Inflammatory macrophage treated with lipopolysaccharide for 4 hours (primary cell): ENCODE results near the gene ADARB2.

Experiments used
- DNase-seq: peaks from one replicate; pipeline ENCODE4 v3.0.0-alpha.2; 2020

Gene ADARB2

DNA sequence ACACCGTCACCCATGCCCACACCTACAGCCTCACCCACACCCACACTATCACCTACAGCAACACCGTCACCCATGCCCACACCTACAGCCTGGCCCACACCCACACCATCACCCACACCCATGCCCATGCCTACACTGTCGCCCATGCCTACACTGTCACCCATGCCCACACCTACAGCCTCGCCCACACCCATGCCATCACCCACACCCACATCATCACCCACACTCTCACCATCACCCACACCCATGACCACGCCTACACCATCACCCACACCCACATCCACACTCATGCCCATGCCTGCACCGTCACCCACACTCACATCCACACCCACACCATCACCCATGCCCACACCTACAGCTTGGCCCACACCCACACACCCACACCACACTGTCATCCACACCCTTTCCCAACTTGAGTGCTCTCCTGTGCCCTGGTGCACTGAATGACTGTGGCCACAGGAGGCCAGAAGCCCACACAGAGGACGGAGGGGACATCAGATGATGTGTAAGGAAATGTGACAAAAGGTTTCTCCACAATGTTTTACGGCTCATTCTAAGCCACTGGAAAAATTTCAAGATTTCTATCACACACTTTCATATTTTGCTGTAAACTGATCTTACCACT, 527.9 kb downstream of the ADARB2 start:
- no peak for DNase-seq

DNA sequence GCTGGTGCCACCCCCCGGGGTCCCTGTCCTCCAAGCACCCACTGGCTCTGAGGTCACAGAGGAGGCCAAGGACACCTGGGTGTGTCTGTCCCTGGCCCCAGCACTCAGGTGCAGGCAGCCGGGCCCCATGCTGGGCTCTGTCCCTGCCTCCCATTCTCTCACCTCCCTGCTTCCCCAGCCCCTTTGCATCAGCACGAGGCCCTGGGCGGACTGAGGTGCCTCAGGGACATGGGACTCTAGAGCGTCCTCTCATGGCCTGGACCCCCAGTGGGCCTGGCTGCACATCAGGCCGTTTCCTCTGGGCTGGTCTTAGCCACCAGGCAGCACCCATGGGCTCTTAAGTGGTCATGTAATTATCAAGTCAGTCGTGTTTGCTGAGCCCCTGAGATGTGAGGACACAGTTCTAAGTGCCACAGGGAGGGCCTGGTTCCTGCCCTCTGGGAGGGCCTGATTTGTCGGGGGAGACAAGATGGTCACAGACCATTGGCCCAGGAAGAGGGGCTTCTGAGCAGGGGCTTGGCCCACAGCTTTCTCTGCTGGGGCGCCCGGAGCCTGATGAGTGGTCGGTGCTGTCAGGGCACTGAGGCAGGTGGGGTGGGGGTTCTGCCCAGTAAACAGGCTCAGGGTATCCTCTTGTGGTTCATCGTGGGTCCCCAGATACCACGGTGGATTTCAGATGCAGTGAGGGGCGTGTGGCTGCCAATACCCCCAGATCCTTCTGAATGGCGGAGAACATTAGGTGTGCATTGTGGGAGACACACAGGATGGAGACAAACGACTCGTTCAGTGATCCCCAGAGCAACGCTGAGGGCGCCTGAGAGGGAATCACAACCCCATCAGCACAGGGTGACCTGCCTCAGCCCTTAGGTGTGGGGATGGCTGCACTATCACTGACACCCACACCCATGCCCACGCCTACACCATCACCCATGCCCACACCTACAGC, 528.7 kb downstream of the ADARB2 start:
- DNase-seq, result no peak

DNA sequence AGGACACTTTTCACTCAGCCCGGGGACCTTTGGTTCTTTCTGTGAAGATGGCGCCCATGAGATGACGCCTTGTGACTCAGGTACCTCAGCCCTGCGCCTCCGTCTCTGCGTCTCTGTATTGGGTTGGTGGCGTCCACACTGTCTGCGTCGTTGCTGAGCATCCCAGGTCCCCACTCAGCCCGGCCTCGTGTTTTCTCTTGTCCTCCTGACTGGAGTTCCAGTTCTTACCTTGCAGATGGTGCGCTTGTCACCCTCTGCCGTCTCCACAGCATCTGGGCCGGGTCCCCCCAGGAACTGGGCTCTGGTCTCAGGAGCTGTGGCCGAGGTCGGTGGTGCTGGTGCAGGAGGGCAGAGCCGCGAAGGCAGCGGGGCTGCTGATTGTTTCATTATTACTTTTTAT, 530.7 kb downstream of the ADARB2 start:
- DNase-seq, result no peak

DNA sequence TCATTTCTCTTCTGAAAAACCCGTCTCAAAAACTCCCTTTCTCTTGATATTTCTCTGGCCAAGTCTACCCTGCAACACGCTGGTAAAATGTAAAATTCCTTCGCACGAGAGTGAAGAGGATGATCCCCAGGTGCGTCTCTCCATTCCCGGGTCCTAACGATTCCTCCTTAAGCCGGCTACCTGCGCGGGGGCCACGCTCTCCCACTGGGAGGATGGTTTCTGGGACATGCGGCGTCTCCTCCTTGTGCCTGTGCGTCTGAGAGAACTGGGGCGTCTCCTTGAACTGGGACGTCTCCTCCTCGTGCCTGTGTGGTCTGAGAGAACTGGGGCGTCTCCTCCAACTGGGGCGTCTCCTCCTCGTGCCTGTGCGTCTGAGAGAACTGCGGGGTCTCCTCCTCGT, 531.2 kb downstream of the ADARB2 start:
- no peak for DNase-seq

DNA sequence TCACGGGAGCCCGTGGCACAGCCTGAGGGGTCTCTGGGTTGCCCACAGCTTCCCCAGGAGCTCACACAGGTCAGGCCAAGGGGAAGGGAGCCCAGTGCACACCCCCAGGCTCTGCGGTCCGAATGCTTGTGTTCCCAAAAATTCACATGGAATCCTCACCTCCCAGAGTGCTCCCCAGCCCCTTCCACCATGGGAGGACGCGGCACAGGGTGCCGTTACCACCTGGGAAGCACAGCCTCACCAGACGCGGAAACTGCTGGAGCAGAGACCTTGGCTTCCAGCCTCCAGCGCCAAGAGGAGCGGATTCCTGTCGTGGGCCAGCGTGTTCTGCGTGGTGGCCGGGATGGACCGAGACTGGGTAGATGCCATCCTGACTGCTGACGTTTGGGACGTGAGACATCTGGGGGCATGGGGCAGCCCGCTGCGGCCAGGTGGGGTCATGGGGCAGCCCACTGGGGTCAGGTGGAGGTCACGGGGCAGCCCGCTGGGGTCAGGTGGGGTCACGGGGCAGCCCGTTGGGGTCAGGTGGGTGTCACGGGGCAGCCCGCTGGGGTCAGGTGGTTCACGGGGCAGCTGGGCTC, 531.8 kb downstream of the ADARB2 start:
- no peak for DNase-seq

DNA sequence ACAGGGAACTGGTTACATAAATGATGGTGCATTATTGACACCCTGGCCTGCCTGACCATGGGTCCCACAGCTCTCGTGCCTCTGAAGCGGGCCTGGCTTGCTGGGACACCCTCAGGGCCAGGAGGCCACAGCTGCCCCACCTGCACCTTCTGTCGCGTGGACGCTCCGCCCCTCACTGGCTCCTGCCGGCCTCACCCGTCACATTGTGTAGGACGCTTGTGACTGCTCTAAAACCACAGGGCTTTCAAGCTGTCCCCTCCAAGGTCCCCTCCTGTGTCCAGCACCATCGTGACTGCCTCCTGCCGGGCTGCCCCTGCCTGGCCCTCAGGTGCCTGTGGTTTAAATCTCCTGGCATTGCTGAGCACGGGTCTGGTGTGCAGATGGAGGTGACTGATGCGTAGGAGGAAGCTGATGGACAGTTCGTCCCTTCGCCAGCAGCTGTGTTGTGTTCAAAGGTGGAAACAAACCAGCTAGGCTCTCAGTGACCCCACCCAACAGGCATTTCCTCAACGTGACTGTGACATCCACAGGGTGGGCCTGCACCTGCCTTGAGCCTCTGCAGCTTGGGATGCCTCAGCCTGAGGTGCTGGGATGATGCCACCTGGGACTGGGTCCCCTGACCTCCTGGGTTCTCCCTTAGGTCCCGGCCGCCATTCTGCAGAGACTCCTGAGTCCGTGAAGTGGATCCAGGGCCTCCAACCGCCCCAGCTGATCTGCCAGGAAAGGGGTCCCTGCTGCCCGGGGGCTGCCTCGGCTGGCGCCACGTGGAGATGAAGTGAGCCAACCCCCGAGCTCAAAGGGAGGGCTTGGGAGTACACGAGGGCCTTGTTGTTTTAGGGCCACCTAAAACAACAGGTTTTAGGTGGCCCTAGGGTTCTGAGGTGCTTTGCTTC, 532.6 kb downstream of the ADARB2 start:
- DNase-seq, result no peak

DNA sequence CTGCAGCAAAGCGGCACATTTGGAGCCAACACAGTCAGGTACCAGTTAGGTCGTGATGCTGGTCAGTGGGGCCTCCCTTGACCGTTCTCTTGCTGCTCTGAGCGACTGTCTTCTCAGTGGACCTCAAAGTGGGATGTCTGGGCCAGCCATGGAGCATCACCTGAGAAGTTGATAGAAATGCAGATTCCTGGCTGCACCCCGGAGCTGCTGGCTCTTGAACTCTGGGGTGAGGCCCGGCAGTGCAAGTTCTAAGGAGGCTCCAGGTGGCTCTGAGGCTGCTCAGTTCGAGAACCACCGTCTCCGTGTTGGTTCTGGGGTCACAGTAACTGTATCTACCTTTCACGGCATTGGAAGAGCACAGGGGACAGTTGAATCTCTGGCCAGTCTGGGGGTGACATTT, 533.6 kb downstream of the ADARB2 start:
- DNase-seq, result no peak

DNA sequence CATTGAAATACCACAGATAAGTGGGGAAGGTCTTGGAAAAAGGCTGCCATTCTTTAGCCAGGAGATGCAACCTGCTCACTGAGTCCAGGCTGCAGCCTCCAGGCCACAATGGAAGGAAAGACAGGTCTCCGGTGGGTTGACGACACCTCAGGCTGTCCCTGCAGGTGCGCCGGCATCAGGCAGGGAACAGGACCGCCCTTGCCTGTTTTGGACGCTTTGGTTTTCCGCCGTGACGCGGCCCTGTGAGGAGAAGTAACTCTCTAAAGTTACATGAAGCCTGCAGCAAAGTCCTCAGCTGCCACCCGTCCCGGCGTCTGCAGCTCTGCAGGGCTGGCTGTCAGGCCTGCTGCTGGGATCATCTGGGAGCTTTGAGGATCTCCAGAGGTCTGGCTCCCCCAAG, 534.1 kb downstream of the ADARB2 start:
- DNase-seq, result no peak

DNA sequence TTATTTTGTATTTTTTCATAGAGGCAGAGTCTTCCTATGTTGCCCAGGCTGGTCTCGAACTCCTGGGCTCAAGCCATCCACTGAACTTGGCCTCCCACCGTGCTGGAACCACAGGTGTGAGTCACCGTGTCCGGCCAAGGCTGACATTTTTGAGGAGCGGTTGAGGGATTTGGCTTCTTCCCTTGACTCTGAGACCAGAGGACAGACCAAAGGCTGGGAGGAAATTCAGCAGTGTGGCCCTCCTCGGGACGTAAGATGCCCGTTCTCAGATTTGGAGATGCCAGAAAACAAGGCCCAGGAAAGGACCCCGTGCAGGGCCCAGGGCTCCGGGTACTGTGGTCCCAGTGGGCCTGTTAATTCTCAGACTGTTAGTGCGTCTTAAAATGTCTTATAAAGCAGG, 535.0 kb downstream of the ADARB2 start:
- no peak for DNase-seq

DNA sequence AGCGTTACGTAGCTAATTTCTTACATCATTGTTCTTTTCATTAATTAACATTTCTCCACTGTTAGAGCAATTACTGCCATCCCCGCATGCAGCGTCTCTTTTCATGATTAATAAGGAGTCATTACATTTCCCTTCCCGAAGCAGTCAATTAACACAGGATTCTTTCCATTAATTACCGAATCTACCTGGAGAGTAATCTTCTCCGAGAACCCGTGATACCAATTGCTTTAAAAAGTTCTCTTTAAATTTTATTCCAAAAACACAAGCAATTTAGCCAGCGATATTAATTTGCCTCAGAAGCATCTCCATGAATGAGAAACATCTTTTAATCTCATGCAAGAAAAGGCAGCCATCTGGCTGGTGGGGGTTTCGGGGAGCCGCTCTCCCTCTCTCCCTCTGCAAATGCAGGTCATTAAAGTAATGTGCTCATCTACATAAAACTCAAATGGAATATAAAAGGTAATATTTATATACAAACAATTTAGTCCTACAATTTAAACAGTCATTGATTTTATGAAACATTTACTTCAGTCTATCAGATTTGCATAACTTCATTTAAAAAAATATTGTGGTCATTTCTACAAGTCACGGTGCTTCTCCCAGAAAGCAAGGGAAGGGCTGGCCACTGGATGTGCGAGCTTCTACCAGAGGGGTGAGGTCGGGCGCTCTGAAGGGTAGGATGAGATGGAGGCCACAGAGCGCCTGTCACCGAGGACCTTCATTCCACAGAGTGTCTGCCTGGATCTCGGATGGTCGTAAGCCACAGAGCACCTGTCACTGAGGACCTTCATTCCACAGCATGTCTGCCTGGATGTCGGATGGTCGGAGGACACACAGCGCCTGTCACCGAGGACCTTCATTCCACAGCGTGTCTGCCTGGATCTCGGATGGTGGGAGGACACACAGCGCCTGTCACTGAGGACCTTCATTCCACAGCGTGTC, 536.2 kb downstream of the ADARB2 start:
- no peak for DNase-seq

DNA sequence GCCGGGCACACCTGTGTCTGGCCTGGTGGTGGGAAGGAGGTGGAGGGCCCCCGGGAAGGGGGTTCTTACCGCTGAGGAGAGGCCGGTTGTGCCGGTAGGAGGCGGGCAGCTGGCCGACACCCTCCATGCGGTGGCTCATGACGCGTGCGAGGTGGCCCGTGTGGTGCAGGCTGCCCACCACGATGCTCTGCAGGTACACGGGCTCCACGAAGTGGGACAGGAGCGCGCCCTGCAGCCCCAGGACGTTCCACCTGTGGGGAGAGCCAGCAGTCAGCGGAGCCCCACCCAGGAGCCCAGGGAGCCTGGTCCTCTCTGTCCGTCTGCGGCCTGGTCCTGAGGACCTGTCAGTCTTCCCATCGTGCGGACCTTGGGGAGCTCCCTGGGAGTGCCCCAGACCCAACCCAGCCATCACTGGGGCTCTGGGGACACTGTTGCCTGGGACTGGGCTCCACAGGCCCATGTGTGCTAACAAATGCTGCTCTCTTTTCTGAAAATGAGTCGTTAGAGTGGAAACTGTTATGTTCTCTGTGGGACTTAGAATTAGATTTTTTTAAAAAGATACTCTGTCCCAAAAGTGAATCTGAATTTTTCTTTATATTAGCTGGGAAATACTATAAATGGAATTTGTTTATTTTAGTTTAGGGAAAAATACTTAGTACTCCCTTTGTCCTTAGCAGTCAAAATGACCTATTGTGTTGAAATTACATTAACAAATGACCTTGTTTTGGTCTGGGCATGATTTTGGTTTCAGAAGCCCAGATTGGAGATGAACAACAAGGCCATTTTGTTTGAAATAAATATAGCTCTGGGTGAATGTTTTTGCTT, 537.2 kb downstream of the ADARB2 start:
- no peak for DNase-seq

DNA sequence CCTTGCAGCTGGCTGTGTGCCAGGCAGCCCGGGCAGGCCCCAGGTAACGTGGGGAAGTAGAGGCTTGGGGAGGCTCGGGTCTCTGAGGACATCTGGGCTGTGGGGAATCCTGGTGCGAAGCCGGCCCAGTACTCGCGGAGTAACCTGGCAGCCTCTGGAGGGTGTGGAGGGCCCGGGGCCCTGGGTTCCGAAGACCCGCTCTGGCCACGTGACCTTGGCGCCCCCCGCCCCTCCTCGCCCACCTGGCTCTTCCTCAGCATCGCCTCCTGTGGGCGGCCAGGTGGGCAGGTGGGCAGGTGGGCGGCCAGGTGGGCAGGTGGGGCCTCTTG, 538.0 kb downstream of the ADARB2 start:
- no peak for DNase-seq

DNA sequence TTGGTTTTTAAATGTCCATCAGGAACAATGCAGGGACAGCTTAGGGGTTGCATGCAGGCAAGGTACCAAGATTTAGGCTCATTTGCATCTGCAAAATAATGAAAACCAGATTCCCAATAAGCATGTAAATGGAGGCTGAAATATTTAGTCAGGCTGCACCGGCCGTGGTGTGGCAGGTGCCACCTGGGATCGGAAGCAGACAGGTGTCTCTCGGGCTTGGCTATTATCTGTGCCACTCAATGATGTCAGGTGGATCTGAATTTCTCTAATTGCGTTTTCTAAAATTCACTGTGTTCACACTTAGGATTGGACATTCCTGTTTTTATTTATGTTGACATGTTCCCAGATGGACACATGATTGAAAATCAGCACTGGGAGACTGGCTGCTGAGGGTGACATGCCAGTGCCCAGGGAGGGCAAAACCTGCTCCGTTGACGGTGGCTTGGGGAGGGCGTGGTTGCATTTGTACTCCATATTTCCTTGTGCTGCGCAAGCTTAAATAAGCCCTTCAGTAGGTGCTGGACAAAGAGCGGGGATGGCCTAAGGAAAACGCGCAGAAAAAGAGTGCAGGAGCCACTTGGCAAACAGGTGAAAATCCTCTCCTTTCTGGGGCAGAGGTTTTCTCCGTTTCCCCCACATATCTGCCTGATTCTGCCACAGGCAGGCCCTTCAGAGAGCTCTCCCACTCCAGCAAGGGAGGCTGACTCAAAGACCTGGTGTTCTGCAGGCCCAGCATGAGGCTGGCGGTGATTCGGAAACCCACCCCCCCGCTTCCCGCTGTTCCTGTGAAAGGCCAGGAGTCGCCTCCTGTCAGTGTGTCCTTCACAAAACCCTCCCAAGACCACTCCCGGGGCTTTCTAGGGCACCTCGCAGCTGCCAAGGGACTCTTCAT, 538.6 kb downstream of the ADARB2 start:
- no peak for DNase-seq

DNA sequence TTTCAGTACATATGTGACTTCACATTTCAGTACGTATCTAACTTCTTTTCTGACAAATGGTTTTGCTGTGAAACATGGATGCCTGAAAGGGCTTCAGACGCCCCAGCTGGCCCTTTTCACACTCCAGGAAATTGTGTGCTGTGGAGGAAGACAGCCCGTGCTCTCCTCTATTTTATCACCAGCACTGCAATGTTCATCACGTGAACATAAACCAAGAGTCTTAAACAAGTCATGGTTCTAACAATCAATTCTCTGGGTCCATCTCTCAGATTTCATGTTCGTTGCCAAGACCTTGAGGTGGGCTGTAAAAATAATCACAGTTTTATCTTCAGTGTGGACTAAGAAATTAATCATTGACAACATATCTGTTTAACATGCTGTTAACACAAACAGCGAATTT, 539.9 kb downstream of the ADARB2 start:
- no peak for DNase-seq

DNA sequence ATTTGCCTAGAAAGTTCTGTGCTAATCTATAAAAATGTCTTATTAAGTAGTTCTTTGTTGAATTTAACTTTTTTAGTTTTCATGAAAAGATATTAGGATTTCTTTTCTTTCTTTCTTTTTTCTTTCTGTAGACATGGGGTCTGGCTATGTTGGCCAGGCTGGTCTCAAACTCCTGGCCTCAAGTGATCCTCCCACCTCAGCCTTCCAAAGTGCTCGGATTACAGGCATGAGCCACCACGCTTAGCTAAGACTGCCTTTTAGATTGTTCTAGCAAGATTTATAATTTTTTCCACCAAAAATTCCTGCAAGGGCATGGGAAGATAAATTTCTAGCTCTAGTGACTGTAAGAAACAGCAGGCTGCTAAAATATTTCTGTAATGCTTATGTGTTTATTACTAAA, 540.7 kb downstream of the ADARB2 start:
- no peak for DNase-seq

DNA sequence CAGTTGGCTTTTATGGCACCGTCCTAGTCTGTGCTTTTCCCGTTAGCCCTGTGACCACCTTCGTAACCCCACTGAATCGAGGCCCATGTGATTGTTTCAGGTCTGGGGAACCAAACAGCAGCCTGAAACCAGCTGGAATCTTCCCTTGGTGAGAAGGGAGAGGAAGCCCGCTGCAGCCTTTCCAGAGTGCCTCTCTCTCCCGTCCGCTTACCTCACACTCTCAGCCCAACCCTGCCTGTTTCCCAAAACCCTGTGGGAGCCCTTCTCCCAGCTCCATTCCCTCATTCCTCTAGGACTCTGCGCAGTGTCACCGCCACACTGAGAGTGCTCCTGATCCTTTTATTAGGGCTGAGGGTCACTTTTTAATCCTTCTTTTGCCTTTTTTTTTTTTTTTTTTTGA, 541.5 kb downstream of the ADARB2 start:
- DNase-seq, result no peak

DNA sequence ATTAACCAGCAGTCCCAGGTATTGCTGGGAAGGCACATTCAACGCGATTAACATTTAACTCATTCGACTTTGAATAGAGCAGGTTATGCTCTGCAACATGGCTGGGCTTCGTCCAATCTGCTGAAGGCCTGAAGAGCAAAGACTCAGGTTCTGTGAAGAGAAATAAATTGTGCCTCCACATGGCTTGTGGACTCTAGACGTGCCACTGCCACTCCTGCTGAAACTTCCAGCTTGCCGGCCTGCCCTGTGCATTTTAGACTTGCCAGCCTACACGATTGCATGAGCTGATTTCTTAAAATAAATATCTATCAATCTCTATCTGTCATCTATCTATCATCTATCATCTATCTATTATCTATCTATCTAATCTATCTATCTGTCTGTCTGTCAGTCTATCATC, 543.2 kb downstream of the ADARB2 start:
- DNase-seq, result no peak

DNA sequence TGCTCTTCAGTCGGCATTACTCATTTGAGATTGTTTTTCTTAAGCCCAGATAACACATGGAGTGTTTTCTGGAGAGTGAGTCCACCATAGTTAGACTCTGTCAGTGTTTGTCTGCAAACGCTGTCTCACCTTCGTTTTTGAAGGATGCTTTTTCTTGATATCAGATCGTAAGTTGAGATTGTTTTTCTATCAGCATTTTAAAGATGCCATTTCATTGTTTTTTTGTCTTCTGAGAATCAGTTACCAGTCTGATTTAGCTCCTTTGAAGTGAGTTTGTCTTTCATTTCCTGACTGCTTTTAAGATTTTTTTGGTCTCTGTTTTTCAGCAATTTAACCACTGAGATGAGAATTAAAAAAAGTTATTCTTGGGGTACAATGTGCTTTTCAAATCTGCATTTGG, 543.8 kb downstream of the ADARB2 start:
- DNase-seq, result no peak

DNA sequence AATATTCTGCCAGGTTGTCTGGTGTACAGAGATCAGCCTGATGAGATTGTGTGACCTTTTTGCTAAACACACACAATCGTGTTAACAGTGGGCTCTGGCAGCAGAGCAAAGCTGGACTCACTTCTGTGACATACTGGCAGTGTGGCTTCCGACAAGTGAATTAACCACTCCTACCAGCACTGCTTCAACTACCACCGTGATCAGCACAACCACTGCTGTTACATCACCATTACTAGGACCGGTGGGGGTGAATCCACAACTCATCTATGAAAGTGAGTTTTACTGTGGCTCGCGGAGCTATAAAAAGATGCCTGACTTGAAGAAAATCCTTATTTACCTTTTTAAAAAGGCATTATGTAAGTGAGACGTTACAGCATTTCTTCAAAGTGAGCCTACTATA, 545.6 kb downstream of the ADARB2 start:
- no peak for DNase-seq
